AG04449 (cell line): ENCODE results near the gene NUFIP1.

Experiments
- CTCF ChIA-PET: fragments of 350-600 bp; formaldehyde crosslinking; extraction: SDS; loops from one replicate; lab custom pipeline; 2021; ENCODE audit warnings: antibody characterized with exemption; lab: Yijun Ruan, JAX
- POLR2A ChIA-PET: fragments of 400-600, 350-600 bp; formaldehyde crosslinking; extraction: SDS; loops from one replicate; lab custom pipeline; 2020; ENCODE audit warnings: antibody characterized with exemption, inconsistent platforms; lab: Yijun Ruan, JAX
- DNase-seq: peaks from one replicate; pipeline ENCODE4 v3.0.0-alpha.2; 2010; ENCODE audit warnings: low read depth, low spot score
- H3K4me3 ChIP-seq: 2 replicates; pipeline ENCODE4 v1.5.1; 2011; ENCODE audit warnings: low read depth, mild to moderate bottlenecking, control low read depth, low read length
- CTCF ChIP-seq: IDR thresholded peaks from one replicate; pipeline ENCODE4 v1.5.1; 2011; ENCODE audit warnings: mild to moderate bottlenecking, moderate library complexity, low read length, control low read depth, inconsistent platforms; ENCODE audit not compliant: insufficient read depth; ENCODE audit errors: missing control alignments

Gene NUFIP1

DNA sequence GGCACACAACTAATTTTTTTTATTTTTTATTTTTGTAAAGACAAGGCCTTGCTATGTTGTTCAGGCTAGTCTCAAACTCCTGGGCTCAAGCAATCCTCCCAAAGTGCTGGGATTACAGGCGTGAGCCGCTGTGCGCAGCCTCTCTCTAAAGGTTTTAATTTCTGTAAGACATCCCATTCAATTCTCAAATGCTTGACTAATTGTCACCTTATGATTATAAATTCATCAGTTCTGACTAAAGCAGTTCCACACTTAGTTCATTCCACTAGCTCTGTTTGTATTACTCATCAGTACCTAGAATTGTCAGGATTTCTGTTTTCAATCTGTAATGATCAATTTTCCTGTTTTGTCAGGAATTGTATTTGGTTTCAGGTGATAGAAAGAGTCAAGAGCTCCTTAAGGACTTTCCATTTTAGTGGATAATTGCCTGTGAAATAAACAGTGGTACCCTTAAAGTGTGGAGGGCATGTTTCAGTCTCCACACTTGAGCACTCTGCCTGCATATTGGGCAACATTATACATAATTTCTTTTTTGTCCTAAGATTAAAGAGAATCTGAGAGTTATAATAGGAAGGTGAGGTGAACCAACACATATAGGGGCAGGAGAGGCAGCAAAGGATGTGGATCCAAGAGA lies 27.6 kb upstream of the NUFIP1 start:
- TF ChIP-seq CTCF = no peak
- CTCF ChIA-PET = interaction anchor here (1.0 to 1.1 kb wide), 2 partner anchors 30 to 264 kb away, joined by 3 read pairs; no protein-coding TSS in a partner anchor
- no peak for DNase-seq
- no peak overlapping the region for H3K4me3 ChIP-seq
- POLR2A ChIA-PET = no interaction called here

DNA sequence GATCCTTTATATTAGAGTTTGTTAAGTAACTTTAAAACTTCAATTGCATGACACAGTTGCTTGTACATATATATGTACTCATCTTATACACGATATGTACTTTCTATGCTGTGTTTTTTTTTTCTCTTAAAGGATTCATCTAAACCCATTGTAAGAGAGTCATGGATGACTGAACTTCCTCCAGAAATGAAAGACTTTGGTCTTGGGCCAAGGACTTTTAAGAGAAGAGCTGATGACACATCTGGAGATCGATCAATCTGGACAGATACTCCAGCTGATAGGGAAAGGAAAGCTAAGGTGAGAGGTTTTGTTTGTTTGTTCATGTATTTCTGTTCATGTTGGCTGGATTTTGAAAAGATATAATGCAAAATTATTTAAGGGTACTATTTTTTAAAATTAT lies 26.0 kb upstream of the NUFIP1 start:
- CTCF ChIA-PET = interaction anchor here (0.8 to 0.9 kb wide), 2 partner anchors 8 to 379 kb away, joined by 3 read pairs; no protein-coding TSS in a partner anchor
- POLR2A ChIA-PET = no interaction called here
- no peak for TF ChIP-seq CTCF
- DNase-seq = no peak
- H3K4me3 ChIP-seq = no peak overlapping the region

DNA sequence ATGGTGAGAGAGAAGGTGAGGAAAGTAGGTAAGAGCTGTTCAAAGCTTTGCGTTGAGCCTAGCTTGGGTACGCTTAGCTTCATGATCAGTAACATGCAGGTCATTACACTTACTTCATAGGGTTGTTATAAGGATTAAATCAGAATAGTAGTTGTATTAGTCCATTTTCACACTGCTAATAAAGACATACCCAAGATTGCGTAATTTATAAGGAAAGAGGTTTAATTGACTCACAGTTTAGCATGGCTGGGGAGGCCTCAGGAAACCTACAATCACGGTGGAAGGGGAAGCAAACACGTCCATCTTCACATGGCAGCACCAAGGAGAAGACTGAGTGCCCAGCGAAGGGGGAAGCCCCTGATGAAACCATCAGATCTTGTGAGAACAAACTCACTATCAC lies 21.9 kb upstream of the NUFIP1 start:
- POLR2A ChIA-PET = no interaction called here
- no peak for DNase-seq
- CTCF ChIA-PET = no interaction called here
- TF ChIP-seq CTCF = no peak
- H3K4me3 ChIP-seq = no peak overlapping the region

DNA sequence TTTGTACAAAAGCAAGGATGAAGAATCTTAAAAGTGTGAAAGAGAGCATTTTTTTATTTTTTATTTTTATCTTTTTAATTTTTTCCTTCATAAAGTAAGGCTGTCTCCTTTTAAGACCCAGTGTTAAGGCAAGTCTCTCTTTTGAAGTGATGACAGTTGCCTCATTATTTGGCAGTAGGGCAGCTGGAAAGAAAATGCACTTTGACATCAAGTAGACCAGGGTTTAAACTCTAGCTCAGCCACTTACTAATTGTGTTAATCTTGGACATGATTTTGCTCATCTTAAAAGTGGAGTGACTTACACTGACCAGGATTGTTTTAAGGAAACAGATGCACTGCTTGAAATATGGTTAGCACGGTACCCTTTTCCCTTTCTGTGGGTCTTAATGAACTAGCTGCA lies 18.6 kb upstream of the NUFIP1 start:
- DNase-seq = no peak
- TF ChIP-seq CTCF = no peak
- no peak overlapping the region for H3K4me3 ChIP-seq
- CTCF ChIA-PET = interaction anchor here (0.8 to 1.6 kb wide), 4 partner anchors 8 to 304 kb away, joined by 3 to 5 read pairs (median 3); no protein-coding TSS in a partner anchor
- POLR2A ChIA-PET = no interaction called here

DNA sequence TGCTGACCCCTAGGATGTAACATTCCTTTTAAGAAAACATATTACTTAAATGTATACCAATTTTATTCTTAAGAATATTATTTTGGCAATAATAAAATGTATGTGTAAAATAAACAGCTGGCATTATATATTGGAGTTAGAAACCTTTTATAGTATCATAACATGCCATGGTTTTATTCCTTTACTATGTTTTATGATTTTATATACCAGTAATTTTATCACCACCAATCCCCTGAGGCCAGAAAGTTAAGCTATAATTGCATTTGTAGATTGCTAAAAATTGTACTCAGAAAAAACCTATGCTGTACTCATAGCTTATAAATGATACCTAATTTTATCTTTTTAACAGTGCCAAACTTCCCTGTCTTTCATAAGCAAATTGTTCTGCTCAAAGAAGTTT lies 18.0 kb upstream of the NUFIP1 start:
- POLR2A ChIA-PET = no interaction called here
- H3K4me3 ChIP-seq = no peak overlapping the region
- DNase-seq = no peak

More for the DNA sequence above, 18.0 kb upstream of the NUFIP1 start:
- TF ChIP-seq CTCF = no peak
- CTCF ChIA-PET = interaction anchor here (0.8 to 1.6 kb wide), 5 partner anchors 9 to 305 kb away, joined by 3 to 5 read pairs (median 3); no protein-coding TSS in a partner anchor
